ENCODE results near the gene PPM1L. TPM values are rescaled to one million over a fixed set of nuclear protein-coding genes. Genes with fewer than 3 reads are reported as not detected.

Gene PPM1L
- total and polyA plus RNA-seq, 10 of the 15 experiments (the other 5 are each of a cell fraction or from before 2014, with no cell fraction given), result under 0.01 to 0.33 (median 0.06) TPM; not detected in 1

- Histone ChIP-seq H3K9me3 (replicated peaks; ENCODE audit: control insufficient read depth, insufficient read depth, low read length) (no peaks in the 10 kb centered on the region), H3K27ac (ENCODE audit: control insufficient read depth, insufficient read depth) (no peak overlapping the region), H4K20me1 (ENCODE audit: control insufficient read depth, insufficient read depth) (no peaks in the 10 kb centered on the region), H3K4me2 (ENCODE audit: control insufficient read depth, insufficient read depth) (no peak overlapping the region), H3K79me2 (ENCODE audit: control insufficient read depth, insufficient read depth, low read length) (no peaks in the 10 kb centered on the region), H3K4me1 (ENCODE audit: control insufficient read depth, insufficient read depth, low read length) (peaks cover 27% of the 10 kb centered on the region), H3K36me3 (ENCODE audit: control insufficient read depth in 2 of 2, insufficient read depth in 2 of 2, low read length in 1 of 2) (no peaks in the 10 kb centered on the region), H3K9ac (ENCODE audit: control insufficient read depth, insufficient read depth, low read length) (no peak overlapping the region), H2AFZ (ENCODE audit: control insufficient read depth, low read depth, low read length) (no peak overlapping the region), H3K4me3 (no peak overlapping the region), H3K27me3 (replicated peaks in 1 of 2; ENCODE audit: control insufficient read depth in 2 of 2, insufficient read depth in 2 of 2, low read length in 1 of 2) (no peaks in the 10 kb centered on the region)
- no peak for ATAC-seq
- in situ Hi-C loops (cut with MboI), result no loop called here
- 75% methylated on average over 6 of the region's 6 CpGs for WGBS (ENCODE audit: insufficient coverage, insufficient replicate concordance, low lambda C conversion rate, missing lambda C conversion rate)
- POLR2A ChIA-PET, result no interaction called here
- TF ChIP-seq IRF4 (IDR thresholded peaks at IDR 0.05; ENCODE audit: low read depth, low read length) (no peak), RUNX3 (IDR thresholded peaks at IDR 0.05; ENCODE audit: low read length) (no peak), RELA (IDR thresholded peaks at IDR 0.05; ENCODE audit: borderline replicate concordance, partially characterized antibody) (no peak), ZNF622 (IDR thresholded peaks at IDR 0.05) (no peak), CHD4 (IDR thresholded peaks at IDR 0.05) (no peak), SP1 (IDR thresholded peaks at IDR 0.05; ENCODE audit: low read depth, low read length) (no peak), E4F1 (IDR thresholded peaks at IDR 0.05; ENCODE audit: borderline replicate concordance, partially characterized antibody) (no peak), RFX5 (IDR thresholded peaks at IDR 0.05; ENCODE audit: low read depth, low read length) (no peak), ATF7 (IDR thresholded peaks at IDR 0.05; ENCODE audit: low read depth) (no peak)
- CTCF ChIA-PET, result interaction anchor here (0.9 kb wide), 1 partner anchor 8 kb away, joined by 3 read pairs; no protein-coding TSS in a partner anchor
- intact Hi-C loops (cut with micrococcal nuclease; ENCODE audit: unreplicated experiment), result no loop called here
- no TSS peak for BruUV-seq (replicated peaks)
- SMC1A ChIA-PET (ENCODE audit: uncharacterized antibody, unreplicated experiment), result no interaction called here
- no peak for DNase-seq (ENCODE audit: low read depth, low spot score)
- RAD21 ChIA-PET (ENCODE audit: unreplicated experiment), result no interaction called here
- FAIRE-seq, result no peak
Observed at GRCh38 chr3:161070980-161071663, 315.1 kb downstream of the PPM1L start.

All from GM12878 (cell line).